Activated T-cell treated with anti-CD3 and anti-CD28 coated beads, Interleukin-2, amount 50 U/mL, for 24 hours (primary cell): Measurements from ENCODE around the gene ARFGAP1.

ENCODE experiments used
- DNase-seq: peaks from one replicate; pipeline ENCODE4 v3.0.0-alpha.2; 2020
- H3K27ac Mint-ChIP-seq: 2 replicates; pipeline ENCODE4 v1.8.0; 2020; ENCODE audit warnings: mild to moderate bottlenecking, mixed read lengths
- H3K27me3 Mint-ChIP-seq: 2 replicates; pipeline ENCODE4 v1.8.0; 2020; ENCODE audit warnings: mixed read lengths
- H3K36me3 Mint-ChIP-seq: 2 replicates; pipeline ENCODE4 v1.8.0; 2020; ENCODE audit warnings: low read depth, mixed read lengths
- H3K4me1 Mint-ChIP-seq: 2 replicates; pipeline ENCODE4 v1.8.0; 2020; ENCODE audit warnings: low read depth, mixed read lengths
- H3K4me3 Mint-ChIP-seq: 2 replicates; pipeline ENCODE4 v1.8.0; 2020; ENCODE audit warnings: mild to moderate bottlenecking, moderate library complexity, mixed read lengths
- H3K9me3 Mint-ChIP-seq: 2 replicates; pipeline ENCODE4 v1.8.0; 2020; ENCODE audit warnings: mixed read lengths

ARFGAP1 gene

DNA sequence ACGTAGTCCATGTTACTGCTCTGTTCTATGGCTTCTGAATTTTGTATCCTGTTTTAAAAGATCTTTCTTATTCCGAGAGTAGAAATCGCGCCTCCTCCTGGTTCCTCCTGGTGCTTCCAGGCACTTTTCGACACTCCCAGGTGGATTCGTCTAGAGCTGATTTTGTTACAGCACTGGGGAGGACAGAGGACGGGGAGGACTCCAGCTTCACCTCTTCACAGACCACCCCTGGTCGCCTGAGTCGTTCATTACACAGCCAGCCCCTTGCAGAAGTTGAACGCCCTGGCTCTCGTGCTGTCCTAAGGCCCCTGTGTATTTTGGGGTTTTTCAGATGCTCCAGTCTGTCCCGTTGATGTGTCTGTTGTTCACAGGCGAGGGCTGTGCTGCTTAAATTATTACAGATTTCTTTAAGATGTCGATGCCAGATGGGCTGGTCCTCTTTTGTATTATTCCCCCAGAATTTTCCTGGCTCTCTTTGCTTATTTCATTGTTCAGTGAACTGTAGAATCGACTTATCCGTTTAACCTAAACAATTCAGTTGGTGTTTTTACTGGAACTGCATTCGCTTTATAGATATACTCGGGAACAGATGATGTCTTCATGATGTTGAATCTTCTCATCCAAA is 50.9 kb downstream of the ARFGAP1 start:
- Mint-ChIP-seq H3K4me3 (no peak overlapping the region), H3K27ac (no peak overlapping the region), H3K9me3 (no peaks in the 10 kb centered on the region), H3K36me3 (no peaks in the 10 kb centered on the region), H3K27me3 (no peaks in the 10 kb centered on the region), H3K4me1 (peaks cover 2% of the 10 kb centered on the region)
- no peak for DNase-seq

DNA sequence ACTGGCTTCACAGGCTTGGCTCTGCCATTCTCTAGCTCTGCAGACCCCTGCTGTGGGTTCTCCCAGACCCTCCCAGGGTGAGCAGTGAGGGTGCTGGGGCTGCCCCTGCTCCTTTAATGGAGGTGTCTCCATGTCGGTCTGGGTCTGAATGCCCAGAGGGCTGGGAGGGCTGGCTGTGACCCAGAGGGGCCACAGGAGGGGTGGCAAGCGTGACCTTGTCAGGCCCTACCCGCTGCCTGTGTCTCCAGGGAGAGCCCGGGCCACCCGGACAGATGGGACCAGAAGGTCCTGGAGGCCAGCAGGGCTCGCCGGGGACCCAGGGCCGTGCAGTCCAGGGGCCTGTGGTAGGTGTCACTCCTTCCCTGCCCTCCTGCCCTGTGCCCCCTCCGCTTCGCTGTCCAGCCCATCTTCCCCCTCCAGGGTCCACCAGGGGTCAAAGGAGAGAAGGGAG is 52.4 kb downstream of the ARFGAP1 start:
- Mint-ChIP-seq H3K4me1 (peaks cover 2% of the 10 kb centered on the region), H3K4me3 (no peak overlapping the region), H3K9me3 (no peaks in the 10 kb centered on the region), H3K27me3 (no peaks in the 10 kb centered on the region), H3K27ac (no peak overlapping the region), H3K36me3 (no peaks in the 10 kb centered on the region)
- no peak for DNase-seq

GRCh38 chr20:63325554-63326313 is 53.1 kb downstream of the ARFGAP1 start:
- H3K36me3 Mint-ChIP-seq: no peaks in the 10 kb centered on the region
- no peaks in the 10 kb centered on the region for H3K27me3 Mint-ChIP-seq
- H3K9me3 Mint-ChIP-seq: no peaks in the 10 kb centered on the region
- peaks cover 2% of the 10 kb centered on the region for H3K4me1 Mint-ChIP-seq
- H3K4me3 Mint-ChIP-seq: no peak overlapping the region
- DNase-seq: no peak
- H3K27ac Mint-ChIP-seq: no peak overlapping the region

GRCh38 chr20:63326314-63327230 is 54.0 kb downstream of the ARFGAP1 start:
- Mint-ChIP-seq H3K36me3 (no peaks in the 10 kb centered on the region), H3K4me1 (peaks cover 2% of the 10 kb centered on the region), H3K27ac (peak overlapping the region; percentile 74), H3K27me3 (no peaks in the 10 kb centered on the region), H3K4me3 (no peak overlapping the region), H3K9me3 (peaks cover 2% of the 10 kb centered on the region)
- no peak for DNase-seq

DNA sequence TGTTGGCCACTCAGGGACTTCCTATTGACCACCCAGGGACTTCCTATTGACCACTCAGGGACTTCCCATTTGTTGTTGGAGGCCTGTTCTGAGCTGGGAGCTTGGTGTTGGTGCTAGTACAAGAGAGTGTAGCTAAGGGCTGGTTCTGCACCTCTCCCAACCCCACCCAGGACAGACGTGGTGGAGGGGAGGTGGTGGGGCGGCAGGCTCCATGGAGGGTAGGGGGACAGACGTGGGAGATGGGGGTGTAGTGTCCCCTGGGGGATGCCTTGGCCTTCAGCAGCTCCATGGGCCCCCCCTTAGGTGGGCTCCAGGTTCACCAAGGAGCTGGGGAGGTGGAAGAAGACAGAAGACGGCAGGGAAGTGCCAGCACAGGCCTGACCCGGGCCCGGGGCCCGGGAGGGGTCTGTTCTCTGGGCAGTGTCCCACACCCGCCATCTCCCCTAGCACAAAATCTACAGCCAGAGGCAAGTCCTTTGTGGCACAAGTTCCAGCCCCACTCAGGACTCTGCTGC is 54.7 kb downstream of the ARFGAP1 start:
- Mint-ChIP-seq H3K9me3 (peaks cover 7% of the 10 kb centered on the region), H3K27ac (peak overlapping the region; percentile 74), H3K4me3 (no peak overlapping the region), H3K27me3 (no peaks in the 10 kb centered on the region), H3K36me3 (no peaks in the 10 kb centered on the region), H3K4me1 (peaks cover 2% of the 10 kb centered on the region)
- DNase-seq: no peak

DNA sequence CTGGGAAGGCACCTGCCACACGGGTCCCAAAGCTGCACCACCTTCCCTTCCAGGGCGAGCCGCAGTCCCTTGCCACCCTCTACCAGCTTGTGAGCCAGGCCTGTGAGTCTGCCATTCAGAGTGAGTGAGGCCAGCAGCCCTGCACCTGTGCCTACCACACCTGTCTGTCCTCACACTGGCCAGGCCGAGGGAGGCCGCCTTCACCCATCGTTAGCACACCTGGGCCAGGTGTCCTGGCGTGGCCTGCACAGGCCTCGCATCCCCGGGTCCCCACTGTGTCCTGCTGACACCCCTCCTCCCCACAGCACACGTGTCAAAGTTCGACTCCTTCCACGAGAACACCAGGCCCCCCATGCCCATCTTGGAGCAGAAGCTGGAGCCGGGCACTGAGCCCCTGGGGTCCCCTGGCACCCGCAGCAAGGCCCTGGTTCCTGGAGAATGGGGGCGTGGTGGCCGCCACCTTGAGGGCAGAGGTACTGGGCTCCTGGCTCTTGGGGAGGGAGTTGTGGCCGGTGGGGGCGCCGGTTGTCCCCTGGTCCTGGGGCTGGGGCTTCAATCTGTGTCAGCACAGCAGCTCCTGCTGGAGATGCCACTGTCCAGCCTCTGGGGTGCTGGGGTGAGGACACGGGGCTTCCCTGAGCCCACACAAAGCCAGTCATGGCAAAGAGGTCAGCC is 55.5 kb downstream of the ARFGAP1 start:
- Mint-ChIP-seq H3K36me3 (no peaks in the 10 kb centered on the region), H3K9me3 (peaks cover 7% of the 10 kb centered on the region), H3K27ac (no peak overlapping the region), H3K4me3 (no peak overlapping the region), H3K4me1 (peaks cover 2% of the 10 kb centered on the region), H3K27me3 (no peaks in the 10 kb centered on the region)
- DNase-seq: no peak

GRCh38 chr20:63328718-63329275 is 56.2 kb downstream of the ARFGAP1 start:
- Mint-ChIP-seq H3K4me3 (no peak overlapping the region), H3K36me3 (no peaks in the 10 kb centered on the region), H3K27ac (no peak overlapping the region), H3K27me3 (peaks cover 3% of the 10 kb centered on the region), H3K4me1 (peaks cover 2% of the 10 kb centered on the region), H3K9me3 (peaks cover 7% of the 10 kb centered on the region)
- DNase-seq: no peak

- H3K4me1 Mint-ChIP-seq: peaks cover 2% of the 10 kb centered on the region
- no peak overlapping the region for H3K4me3 Mint-ChIP-seq
- peaks cover 7% of the 10 kb centered on the region for H3K9me3 Mint-ChIP-seq
- peaks cover 3% of the 10 kb centered on the region for H3K27me3 Mint-ChIP-seq
- H3K36me3 Mint-ChIP-seq: no peaks in the 10 kb centered on the region
- H3K27ac Mint-ChIP-seq: no peak overlapping the region
- no peak for DNase-seq
Observed at GRCh38 chr20:63329331-63330083, 56.9 kb downstream of the ARFGAP1 start.

GRCh38 chr20:63330084-63330760 is 57.6 kb downstream of the ARFGAP1 start:
- H3K36me3 Mint-ChIP-seq: no peaks in the 10 kb centered on the region
- H3K9me3 Mint-ChIP-seq: peaks cover 7% of the 10 kb centered on the region
- no peak overlapping the region for H3K27ac Mint-ChIP-seq

GRCh38 chr20:63330940-63331339 is 58.3 kb downstream of the ARFGAP1 start:
- Mint-ChIP-seq H3K4me3 (no peak overlapping the region), H3K27me3 (peaks cover 14% of the 10 kb centered on the region), H3K27ac (no peak overlapping the region), H3K36me3 (no peaks in the 10 kb centered on the region), H3K9me3 (peaks cover 7% of the 10 kb centered on the region), H3K4me1 (peaks cover 2% of the 10 kb centered on the region)
- DNase-seq: no peak

More at GRCh38 chr20:63330084-63330760, 57.6 kb downstream of the ARFGAP1 start:
- DNase-seq: no peak
- Mint-ChIP-seq H3K27me3 (peaks cover 7% of the 10 kb centered on the region), H3K4me1 (peaks cover 2% of the 10 kb centered on the region), H3K4me3 (no peak overlapping the region)

GRCh38 chr20:63331741-63332400 is 59.3 kb downstream of the ARFGAP1 start:
- H3K9me3 Mint-ChIP-seq: peaks cover 7% of the 10 kb centered on the region
- no peak for DNase-seq
- no peaks in the 10 kb centered on the region for H3K36me3 Mint-ChIP-seq
- no peak overlapping the region for H3K4me3 Mint-ChIP-seq
- no peaks in the 10 kb centered on the region for H3K4me1 Mint-ChIP-seq
- no peak overlapping the region for H3K27ac Mint-ChIP-seq
- peaks cover 20% of the 10 kb centered on the region for H3K27me3 Mint-ChIP-seq

- Mint-ChIP-seq H3K4me3 (no peak overlapping the region), H3K4me1 (no peaks in the 10 kb centered on the region), H3K27ac (no peak overlapping the region), H3K9me3 (peaks cover 7% of the 10 kb centered on the region), H3K27me3 (peaks cover 27% of the 10 kb centered on the region), H3K36me3 (no peaks in the 10 kb centered on the region)
- no peak for DNase-seq
Observed at GRCh38 chr20:63332488-63333240, 60.1 kb downstream of the ARFGAP1 start.
